ACC112 (cell line): ENCODE measurements around the gene TNFRSF1B.
A peak's percentile ranks its signal among the peaks of the same experiment; 100 is the strongest.

Experiments
- H2AFZ ChIP-seq: fragments of 200-600 bp; sonication (generic); one replicate; pipeline ENCODE4 v1.6.0; 2017; ENCODE audit warnings: antibody characterized with exemption, low read length; ENCODE audit not compliant: unreplicated experiment
- H3K27ac ChIP-seq: fragments of 200-600 bp; sonication (generic); 2 replicates; pipeline ENCODE4 v1.5.1; 2014; ENCODE audit warnings: low read depth, mild to moderate bottlenecking, antibody characterized with exemption, low read length, moderate library complexity
- H3K27me3 ChIP-seq: fragments of 200-600 bp; sonication (generic); 2 replicates; pipeline ENCODE4 v1.6.1; 2014; ENCODE audit warnings: mild to moderate bottlenecking, antibody characterized with exemption, low read length, moderate library complexity, mixed read lengths; ENCODE audit not compliant: insufficient read depth
- H3K36me3 ChIP-seq: fragments of 200-600 bp; sonication (generic); 2 replicates; pipeline ENCODE4 v1.6.1; 2016; ENCODE audit warnings: mild to moderate bottlenecking, antibody characterized with exemption, low read length, moderate library complexity, mixed read lengths; ENCODE audit not compliant: insufficient read depth
- H3K4me1 ChIP-seq: fragments of 200-600 bp; sonication (generic); one replicate; pipeline ENCODE4 v1.6.1; 2016; ENCODE audit warnings: low read length, mixed read lengths; ENCODE audit not compliant: insufficient read depth, unreplicated experiment, control insufficient read depth
- H3K4me3 ChIP-seq: fragments of 200-600 bp; sonication (generic); 2 replicates; pipeline ENCODE4 v1.5.1; 2014; ENCODE audit warnings: mild to moderate bottlenecking, low read depth, low read length
- H3K79me2 ChIP-seq: fragments of 200-600 bp; sonication (generic); one replicate; pipeline ENCODE4 v1.6.0; 2016; ENCODE audit warnings: low read length; ENCODE audit not compliant: control insufficient read depth, unreplicated experiment, insufficient read depth

The TNFRSF1B gene

DNA sequence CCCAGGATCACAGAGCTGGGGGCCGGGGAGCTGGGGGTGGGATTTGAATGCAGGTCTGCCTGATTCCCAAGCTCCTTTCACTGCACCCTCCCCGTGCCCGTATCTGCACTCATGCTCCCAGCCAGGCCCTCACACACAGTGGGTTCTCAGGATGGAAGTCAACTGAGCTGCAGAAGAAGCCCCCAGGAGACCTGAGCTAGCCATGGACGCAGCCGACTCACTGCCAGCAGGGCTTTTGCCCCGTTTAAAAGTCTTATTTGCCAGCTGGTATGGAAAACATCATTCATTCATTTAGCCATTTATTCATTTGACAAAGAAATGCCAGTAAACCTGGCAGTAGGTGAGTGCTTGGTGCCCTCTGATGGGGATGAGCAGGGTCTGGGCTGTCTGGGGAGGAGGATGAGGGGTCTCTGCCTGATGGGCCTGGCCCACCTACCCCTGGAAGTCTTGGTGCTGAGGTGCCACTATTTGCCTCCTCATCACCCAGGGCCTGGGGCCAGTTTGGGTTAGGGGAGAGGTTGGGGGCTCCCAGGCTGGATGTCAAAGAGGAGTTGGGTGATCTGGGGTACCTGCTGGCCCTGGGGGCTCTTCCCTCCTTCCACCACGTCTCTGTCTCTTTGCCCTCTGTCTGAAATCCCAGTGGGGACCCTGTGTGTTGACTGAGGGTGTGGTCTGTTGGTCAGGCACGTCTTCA, 2.8 kb downstream of the TNFRSF1B start:
- peaks cover 23% of the 10 kb centered on the region for H3K4me1 ChIP-seq
- no peak overlapping the region for H3K27ac ChIP-seq
- H3K4me3 ChIP-seq = 0 out of 2 replicates have a peak overlapping the region, but pooled peaks have one; percentile 98
- H3K36me3 ChIP-seq = no peaks in the 10 kb centered on the region
- H2AFZ ChIP-seq = no peak overlapping the region
- no peaks in the 10 kb centered on the region for H3K27me3 ChIP-seq
- H3K79me2 ChIP-seq = peaks cover 67% of the 10 kb centered on the region

DNA sequence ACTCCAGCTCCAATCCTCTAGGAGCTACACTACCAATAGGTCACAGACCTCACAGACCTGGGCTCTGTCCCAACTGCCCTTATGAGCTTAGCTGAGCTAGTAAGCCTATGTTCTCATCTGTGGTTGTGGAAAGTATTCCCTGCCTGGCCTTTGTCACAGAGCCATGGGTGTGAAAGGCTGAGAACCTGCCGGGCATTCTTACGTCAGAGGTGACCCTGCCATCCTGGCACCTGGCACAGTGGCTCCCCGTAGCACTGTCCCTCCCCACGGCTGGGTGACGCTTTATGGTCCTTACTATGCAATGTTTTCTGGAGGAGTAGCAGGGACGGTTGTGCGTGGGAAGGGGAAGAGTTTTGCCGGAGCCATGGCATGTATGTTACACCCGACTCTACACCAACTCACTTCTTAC, 3.5 kb downstream of the TNFRSF1B start:
- H3K36me3 ChIP-seq = no peaks in the 10 kb centered on the region
- H3K27ac ChIP-seq = no peak overlapping the region
- H3K4me1 ChIP-seq = peaks cover 27% of the 10 kb centered on the region
- H2AFZ ChIP-seq = no peak overlapping the region
- H3K4me3 ChIP-seq = no peak overlapping the region
- no peaks in the 10 kb centered on the region for H3K27me3 ChIP-seq
- H3K79me2 ChIP-seq = peaks cover 72% of the 10 kb centered on the region

DNA sequence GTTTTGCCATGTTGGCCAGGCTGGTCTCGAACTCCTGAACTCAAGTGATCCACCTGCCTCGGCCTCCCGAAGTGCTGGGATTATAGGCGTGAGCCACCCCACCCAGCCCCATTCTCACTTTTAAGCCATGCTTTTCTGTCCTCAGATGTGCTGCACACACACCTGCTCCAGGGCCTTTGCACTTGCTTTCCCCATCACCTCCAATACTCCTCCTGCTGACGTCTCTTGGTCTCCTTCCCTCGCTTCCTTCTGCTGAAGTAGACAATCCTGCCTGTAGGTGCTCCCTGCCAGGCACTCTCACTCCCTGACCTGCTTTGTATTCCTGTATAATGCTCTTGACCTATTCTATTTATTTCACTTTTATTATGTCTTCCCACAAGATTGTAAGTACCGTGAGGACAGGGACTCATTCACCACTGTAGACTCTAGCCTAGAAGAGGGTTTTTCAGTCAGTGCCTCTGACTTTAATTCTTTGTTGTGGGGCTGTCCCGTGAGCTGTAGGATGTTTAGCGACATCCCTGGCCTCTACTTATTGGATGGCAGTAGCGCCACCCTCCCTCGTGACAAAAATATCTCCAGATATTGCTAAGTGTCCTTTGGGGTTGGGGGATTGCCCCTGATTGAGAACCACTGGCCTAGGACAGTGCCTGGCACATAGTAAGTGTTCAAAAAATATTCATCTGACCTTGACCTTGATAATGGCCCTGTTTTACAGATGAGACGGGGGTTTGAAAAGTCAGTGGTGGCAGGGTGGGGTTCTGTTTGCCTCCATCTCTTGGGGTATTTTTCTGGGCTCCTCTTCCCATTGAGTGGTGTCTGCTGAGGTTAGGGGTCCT, 4.6 kb downstream of the TNFRSF1B start:
- peaks cover 81% of the 10 kb centered on the region for H3K79me2 ChIP-seq
- H2AFZ ChIP-seq = no peak overlapping the region
- no peak overlapping the region for H3K27ac ChIP-seq
- no peak overlapping the region for H3K4me3 ChIP-seq
- no peaks in the 10 kb centered on the region for H3K27me3 ChIP-seq
- H3K36me3 ChIP-seq = no peaks in the 10 kb centered on the region
- peaks cover 27% of the 10 kb centered on the region for H3K4me1 ChIP-seq

DNA sequence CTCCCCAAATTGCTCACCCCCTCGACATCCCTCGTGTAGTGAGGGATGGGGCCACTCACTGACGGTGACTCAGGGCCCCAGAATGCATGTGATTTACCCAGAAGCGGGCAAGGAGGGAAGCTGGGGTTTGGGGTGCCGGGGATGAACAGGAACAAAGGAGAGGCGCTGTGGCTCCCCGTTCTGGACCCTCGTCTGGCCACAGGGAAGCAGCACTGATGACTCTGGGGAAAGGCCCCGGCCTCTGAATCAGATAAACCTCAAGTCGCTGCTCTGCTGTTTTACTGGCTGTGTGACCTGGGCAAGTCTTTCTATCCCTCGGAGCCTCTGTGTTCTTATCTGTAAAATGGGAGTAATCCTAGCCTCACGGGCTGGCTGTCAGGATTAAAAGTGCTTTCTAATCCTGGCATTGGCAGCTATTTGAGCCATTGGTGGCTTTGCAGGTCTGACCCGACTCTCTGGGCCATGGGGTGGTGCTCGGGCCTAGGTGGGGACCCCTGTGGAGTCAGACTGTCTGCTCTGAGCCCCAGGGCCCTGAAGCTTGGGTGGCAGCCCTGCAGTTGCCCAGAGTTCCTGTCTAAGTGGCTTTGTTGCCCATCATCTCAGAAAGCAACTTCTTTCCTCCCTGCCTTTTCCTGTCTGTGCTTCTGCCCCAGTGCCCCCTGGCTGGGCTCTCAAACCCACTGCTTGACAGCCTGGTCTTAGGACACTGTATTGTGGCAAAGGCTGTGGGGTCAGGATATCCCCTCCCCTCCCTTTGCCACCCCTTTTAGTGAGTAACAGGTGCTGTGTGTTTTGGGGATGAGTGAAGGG, 5.5 kb downstream of the TNFRSF1B start:
- H2AFZ ChIP-seq = no peak overlapping the region
- H3K79me2 ChIP-seq = peaks cover 81% of the 10 kb centered on the region
- no peaks in the 10 kb centered on the region for H3K36me3 ChIP-seq
- no peak overlapping the region for H3K27ac ChIP-seq
- H3K27me3 ChIP-seq = no peaks in the 10 kb centered on the region
- no peak overlapping the region for H3K4me3 ChIP-seq
- H3K4me1 ChIP-seq = peaks cover 29% of the 10 kb centered on the region

DNA sequence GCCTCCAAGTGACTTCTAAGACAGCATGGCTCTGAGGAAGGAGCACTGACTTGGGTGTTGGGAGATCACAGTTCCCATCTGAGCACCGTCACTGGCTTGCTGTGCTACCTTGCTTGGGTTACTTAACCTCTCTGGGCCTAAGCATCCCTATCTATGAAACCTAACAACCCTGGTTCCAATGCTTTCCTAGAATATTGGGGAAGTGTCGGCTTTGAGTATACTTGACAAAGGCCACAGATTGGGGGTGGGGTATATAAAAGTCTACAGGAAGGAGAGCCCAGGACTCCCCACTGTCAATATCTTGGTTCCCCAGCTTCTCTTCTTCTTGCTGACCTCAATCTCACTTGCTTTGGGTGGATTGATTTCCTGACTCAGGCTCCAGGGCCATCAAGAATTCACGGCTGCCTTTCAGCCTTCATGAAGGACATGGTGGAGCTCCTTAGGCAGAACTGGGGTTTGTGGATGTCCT, 6.3 kb downstream of the TNFRSF1B start:
- Histone ChIP-seq H3K36me3 (no peaks in the 10 kb centered on the region), H3K4me3 (no peak overlapping the region), H3K4me1 (peaks cover 37% of the 10 kb centered on the region), H3K27me3 (no peaks in the 10 kb centered on the region), H3K27ac (no peak overlapping the region), H2AFZ (no peak overlapping the region), H3K79me2 (peaks cover 73% of the 10 kb centered on the region)

DNA sequence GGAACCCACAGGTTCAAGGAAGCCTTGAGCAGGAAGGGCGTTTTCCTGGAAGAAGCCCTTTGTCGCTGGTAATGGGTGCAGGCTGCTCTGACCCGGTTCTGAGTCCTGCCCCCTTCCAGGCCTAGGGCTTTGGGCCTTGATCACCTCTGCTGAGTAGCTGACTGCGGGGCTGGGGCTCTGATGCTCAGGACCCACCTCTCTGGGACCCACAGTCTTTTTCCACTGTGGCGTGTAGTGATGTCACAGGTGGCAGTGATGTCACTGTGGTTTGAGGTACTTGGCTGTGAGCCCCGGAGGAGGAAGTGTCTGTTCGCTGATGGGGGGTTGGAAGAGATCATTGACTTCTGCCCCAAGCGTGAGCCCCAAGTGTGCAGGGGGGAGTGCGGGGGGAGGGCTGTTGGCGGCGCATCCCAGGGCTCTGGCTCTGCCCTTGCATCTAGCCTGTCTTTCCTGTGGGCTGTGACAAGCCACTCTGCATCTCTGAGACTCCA, 6.9 kb downstream of the TNFRSF1B start:
- H3K27ac ChIP-seq = no peak overlapping the region
- peaks cover 40% of the 10 kb centered on the region for H3K4me1 ChIP-seq
- H2AFZ ChIP-seq = no peak overlapping the region
- H3K27me3 ChIP-seq = no peaks in the 10 kb centered on the region
- no peak overlapping the region for H3K4me3 ChIP-seq
- no peaks in the 10 kb centered on the region for H3K36me3 ChIP-seq
- peaks cover 67% of the 10 kb centered on the region for H3K79me2 ChIP-seq

DNA sequence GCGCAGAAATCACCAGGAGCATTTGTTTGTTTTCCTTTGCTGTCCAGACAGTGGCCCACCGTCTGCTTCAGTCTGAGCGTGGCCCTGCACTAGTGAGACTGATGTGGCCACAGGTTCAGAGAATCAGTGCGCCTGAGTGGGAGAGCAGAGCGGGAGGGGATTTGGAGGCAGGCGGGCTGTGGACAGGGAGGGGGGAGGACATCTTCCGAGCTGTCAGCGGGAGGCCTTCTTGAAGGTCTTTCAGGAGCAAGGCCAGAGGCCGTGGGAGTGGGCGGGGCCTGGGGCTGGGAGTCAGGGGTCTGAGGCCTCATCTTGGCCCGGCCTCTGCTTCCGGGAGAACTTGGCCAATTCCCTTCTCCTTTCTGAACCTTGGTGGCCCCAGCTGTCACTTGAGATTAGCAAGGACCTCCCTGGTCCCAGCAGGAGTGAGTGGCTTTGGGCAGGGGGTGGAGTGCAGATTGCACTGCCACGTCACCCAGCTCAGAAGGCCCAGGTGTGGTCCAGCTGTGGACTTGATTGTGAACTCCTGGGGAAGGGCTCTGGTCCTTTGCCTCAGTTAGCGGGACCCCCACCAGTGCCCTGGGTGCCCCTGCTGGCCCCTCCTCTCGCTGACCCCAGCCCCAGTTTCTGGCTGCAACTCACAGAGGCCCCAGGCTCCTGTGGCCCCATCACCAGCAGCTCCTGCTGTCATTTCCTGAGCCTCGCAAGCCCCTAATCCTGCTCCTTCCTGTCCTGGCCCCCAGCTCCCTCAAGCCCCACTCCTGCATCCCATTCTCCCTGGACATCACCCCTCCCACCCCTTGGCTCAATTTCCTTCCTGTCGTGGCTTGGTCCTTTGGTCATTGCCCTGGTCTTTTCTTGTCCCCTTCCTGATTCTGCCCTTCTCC, 8.4 kb downstream of the TNFRSF1B start:
- H3K79me2 ChIP-seq = peaks cover 57% of the 10 kb centered on the region
- H3K4me1 ChIP-seq = peaks cover 35% of the 10 kb centered on the region
- H3K27ac ChIP-seq = no peak overlapping the region

DNA sequence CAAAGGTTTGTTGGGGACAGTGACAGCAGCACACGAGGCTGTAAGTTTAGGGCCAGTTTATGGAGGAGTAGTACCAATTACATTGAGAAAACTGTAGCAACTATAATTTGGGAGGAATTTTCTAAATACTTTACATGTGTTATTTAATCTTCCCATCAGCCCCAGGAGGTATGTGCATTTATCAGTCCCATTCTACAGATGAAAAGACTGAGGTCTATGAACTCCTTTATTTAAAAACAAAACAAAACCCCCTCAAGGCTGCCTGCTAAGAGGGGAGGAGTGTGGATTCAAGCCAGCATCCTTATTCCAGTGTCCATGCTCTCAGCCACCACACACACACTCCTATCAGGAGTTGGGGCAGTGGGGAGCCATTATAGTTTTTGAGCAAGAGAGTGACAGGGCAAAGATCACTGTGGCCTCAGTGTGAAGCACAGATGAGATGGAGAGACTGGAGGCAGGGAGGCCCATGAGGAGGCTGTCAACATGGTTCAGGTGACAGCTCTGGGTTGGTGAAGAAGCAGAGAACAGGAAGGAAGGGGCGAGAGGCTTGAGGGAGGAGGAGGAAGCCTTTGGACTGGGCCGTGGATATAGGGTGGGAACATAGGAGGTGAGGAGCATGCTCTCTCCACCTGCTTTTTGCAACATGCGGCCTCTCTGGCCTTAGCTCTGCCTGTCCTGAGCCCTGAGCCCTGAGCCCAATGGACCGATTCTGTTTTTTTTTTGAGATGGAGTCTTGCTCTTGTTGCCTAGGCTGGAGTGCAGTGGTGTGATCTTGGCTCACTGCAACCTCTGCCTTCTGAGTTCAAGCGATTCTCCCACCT, 9.7 kb downstream of the TNFRSF1B start:
- H3K4me1 ChIP-seq = peaks cover 32% of the 10 kb centered on the region
- H3K79me2 ChIP-seq = peaks cover 49% of the 10 kb centered on the region

More for the DNA sequence above, 8.4 kb downstream of the TNFRSF1B start:
- no peaks in the 10 kb centered on the region for H3K36me3 ChIP-seq
- no peak overlapping the region for H2AFZ ChIP-seq
- H3K27me3 ChIP-seq = no peaks in the 10 kb centered on the region
- H3K4me3 ChIP-seq = no peak overlapping the region

More for the DNA sequence above, 9.7 kb downstream of the TNFRSF1B start:
- Histone ChIP-seq H2AFZ (no peak overlapping the region), H3K27ac (no peak overlapping the region), H3K36me3 (no peaks in the 10 kb centered on the region), H3K4me3 (no peak overlapping the region), H3K27me3 (no peaks in the 10 kb centered on the region)
